Measurements from ENCODE around the gene MTRFR.

DNA sequence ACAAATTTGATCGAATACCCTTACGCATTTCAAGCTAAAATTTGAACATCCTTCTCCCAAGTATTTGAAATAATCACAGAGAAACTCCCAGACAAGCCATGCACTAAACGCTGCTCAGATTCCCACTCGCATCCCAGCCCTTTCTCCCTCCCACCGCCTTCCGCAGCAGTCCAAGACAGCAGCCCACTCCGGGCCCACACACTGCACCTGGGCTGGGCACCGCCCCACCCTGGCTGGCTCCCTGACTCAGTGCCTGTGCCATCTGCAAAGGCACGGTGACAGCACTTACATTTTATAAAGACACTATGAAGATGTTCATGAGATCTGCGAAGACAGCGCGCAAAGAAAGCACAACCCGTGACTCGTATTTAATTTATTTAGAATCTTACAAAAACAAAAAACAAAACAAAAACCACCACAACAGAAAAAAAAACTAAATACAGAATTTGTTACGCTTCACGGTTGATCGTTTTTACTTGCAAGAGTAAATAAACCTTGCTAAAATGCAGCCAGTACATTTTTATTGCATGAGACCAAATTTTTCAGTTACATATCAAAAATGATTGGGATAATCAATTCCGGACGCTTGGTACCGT is 55.6 kb downstream of the MTRFR start:
- TF ChIP-seq, protein P1, sequence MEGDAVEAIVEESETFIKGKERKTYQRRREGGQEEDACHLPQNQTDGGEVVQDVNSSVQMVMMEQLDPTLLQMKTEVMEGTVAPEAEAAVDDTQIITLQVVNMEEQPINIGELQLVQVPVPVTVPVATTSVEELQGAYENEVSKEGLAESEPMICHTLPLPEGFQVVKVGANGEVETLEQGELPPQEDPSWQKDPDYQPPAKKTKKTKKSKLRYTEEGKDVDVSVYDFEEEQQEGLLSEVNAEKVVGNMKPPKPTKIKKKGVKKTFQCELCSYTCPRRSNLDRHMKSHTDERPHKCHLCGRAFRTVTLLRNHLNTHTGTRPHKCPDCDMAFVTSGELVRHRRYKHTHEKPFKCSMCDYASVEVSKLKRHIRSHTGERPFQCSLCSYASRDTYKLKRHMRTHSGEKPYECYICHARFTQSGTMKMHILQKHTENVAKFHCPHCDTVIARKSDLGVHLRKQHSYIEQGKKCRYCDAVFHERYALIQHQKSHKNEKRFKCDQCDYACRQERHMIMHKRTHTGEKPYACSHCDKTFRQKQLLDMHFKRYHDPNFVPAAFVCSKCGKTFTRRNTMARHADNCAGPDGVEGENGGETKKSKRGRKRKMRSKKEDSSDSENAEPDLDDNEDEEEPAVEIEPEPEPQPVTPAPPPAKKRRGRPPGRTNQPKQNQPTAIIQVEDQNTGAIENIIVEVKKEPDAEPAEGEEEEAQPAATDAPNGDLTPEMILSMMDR (conservative IDR thresholded peaks at IDR 0.05; ENCODE audit: low read length), result no peak
- no peak for TF ChIP-seq EZH2phosphoT487 (IDR thresholded peaks at IDR 0.05; ENCODE audit: borderline replicate concordance)
